ENCODE measurements around the gene RECQL5.

DNA sequence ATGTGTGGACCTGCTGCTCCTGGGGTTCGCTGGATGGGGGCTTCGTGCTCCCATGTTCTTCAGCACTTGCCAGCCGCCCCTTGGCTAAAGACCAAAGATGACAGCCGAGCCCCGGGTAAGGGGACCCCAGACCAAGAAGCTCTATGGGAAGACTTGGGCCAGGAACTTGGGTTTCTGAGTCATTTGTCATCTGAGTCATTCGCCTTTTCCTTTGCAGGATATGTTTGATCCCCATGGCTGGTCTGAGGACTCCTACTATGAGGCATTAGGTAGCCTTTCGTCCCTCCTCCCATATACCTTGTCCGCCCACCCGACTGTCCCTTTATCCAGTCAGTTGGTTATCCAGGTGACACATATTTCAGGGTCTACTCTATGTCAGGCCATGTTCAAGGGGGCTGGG, 36.6 kb upstream of the RECQL5 start:
- TF ChIP-seq, protein P1, sequence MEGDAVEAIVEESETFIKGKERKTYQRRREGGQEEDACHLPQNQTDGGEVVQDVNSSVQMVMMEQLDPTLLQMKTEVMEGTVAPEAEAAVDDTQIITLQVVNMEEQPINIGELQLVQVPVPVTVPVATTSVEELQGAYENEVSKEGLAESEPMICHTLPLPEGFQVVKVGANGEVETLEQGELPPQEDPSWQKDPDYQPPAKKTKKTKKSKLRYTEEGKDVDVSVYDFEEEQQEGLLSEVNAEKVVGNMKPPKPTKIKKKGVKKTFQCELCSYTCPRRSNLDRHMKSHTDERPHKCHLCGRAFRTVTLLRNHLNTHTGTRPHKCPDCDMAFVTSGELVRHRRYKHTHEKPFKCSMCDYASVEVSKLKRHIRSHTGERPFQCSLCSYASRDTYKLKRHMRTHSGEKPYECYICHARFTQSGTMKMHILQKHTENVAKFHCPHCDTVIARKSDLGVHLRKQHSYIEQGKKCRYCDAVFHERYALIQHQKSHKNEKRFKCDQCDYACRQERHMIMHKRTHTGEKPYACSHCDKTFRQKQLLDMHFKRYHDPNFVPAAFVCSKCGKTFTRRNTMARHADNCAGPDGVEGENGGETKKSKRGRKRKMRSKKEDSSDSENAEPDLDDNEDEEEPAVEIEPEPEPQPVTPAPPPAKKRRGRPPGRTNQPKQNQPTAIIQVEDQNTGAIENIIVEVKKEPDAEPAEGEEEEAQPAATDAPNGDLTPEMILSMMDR (IDR thresholded peaks at IDR 0.05): no peak
- no peak for TF ChIP-seq POLR2A (IDR thresholded peaks at IDR 0.05)
